Right cardiac atrium (tissue), 5 donors: ENCODE results near the gene SLC1A3. TPM values are rescaled to one million over a fixed set of nuclear protein-coding genes. Genes with fewer than 3 reads are reported as not detected.

Source experiments
- ATAC-seq, 2 donors: fragments of 200-7000 bp; cut with Tn5 transposase; one replicate each; pipeline versions ENCODE4 v1.8.0 to v1.9.1; 2020; ENCODE audit warnings: moderate library complexity in 2 of 2, mild to moderate bottlenecking in 1 of 2
- DNase-seq, 3 donors: peaks; one replicate each; pipeline ENCODE4 v3.0.0-alpha.2; 2020
- H3K27ac ChIP-seq: one replicate; pipeline ENCODE4 v1.5.1; 2013; ENCODE audit warnings: mild to moderate bottlenecking, low read length, control low read depth, moderate library complexity
- H3K27me3 ChIP-seq: one replicate; pipeline ENCODE4 v1.6.1; 2013; ENCODE audit not compliant: control insufficient read depth, insufficient read depth
- H3K4me1 ChIP-seq: one replicate; pipeline ENCODE4 v1.6.1; 2013; ENCODE audit warnings: low read length; ENCODE audit not compliant: control insufficient read depth, insufficient read depth
- H3K4me3 ChIP-seq: one replicate; pipeline ENCODE4 v1.5.1; 2013; ENCODE audit warnings: low read length, control low read depth
- H3K9me3 ChIP-seq: one replicate; pipeline ENCODE4 v1.6.1; 2013; ENCODE audit warnings: low read length; ENCODE audit not compliant: control insufficient read depth
- WGBS: extraction: QIAGEN DNeasy Blood & Tissue Kit; methylation state at CpG from one replicate; pipeline ENCODE4 v1.1.7; 2013; 5-methylcytosine and 5-hydroxymethylcytosine counted together
- intact Hi-C, 4 donors: fragments of 100-400 bp; cut with DNase I; formaldehyde crosslinking; loops; one replicate each; pipeline versions ENCODE4 v1.11.0 to v1.14.0; 2022 to 2023
- polyA plus RNA-seq: library from polyadenylated mRNA; stranded (reverse); fragments of 200-250 nt; gene quantifications from one replicate; pipeline ENCODE4 v1.2.3, GENCODE V29; 2013
- total RNA-seq, 4 donors: library from RNA; stranded (reverse); fragmentation: NEBNext Ultra II Directional; extraction: Animal tissue kit (Norgen Biotek cat#: 25700); gene quantifications; one replicate each; pipeline ENCODE4 v1.2.1, GENCODE V29; 2021
- donor health status: healthy with polysubstance abuse.
- donor health status: DM: no; HTN: yes; CAD: no.
- donor health status: DM: no; HTN: no; CAD: no.
- donor health status: DM: no; HTN: yes; CAD: no; lungs with severe emphysema.
- donor health status: DM: yes; HTN: yes; CAD: no.

The SLC1A3 gene
- total and polyA plus RNA-seq, 5 donors: 21.7 to 44.5 (median 32.8) TPM

- WGBS: 51% methylated on average over 4 of the region's 4 CpGs
These were observed 94.8 kb downstream of the SLC1A3 start for GRCh38 chr5:36701085-36701698.

GRCh38 chr5:36703245-36703860 is 96.9 kb downstream of the SLC1A3 start:
- H3K4me1 ChIP-seq: peaks cover 5% of the 10 kb centered on the region
- peak overlapping the region; percentile 36 for H3K27ac ChIP-seq
- intact Hi-C loops: no loop called here
- WGBS: 47% methylated on average over 5 of the region's 5 CpGs
- no peak overlapping the region for H3K4me3 ChIP-seq
- ATAC-seq (peak; percentile 7 to 30), DNase-seq (peak; percentile 35 to 79 (median 73))
- H3K27me3 ChIP-seq: no peaks in the 10 kb centered on the region
- no peaks in the 10 kb centered on the region for H3K9me3 ChIP-seq

More at GRCh38 chr5:36701085-36701698, 94.8 kb downstream of the SLC1A3 start:
- Histone ChIP-seq H3K4me3 (no peak overlapping the region), H3K9me3 (no peaks in the 10 kb centered on the region), H3K4me1 (peaks cover 5% of the 10 kb centered on the region), H3K27me3 (no peaks in the 10 kb centered on the region), H3K27ac (peak overlapping the region; percentile 42)
- intact Hi-C loops: no loop called here
- ATAC-seq (peak; percentile 64 to 79), DNase-seq (peak in 1 of 3 donors; percentile 39)

DNA sequence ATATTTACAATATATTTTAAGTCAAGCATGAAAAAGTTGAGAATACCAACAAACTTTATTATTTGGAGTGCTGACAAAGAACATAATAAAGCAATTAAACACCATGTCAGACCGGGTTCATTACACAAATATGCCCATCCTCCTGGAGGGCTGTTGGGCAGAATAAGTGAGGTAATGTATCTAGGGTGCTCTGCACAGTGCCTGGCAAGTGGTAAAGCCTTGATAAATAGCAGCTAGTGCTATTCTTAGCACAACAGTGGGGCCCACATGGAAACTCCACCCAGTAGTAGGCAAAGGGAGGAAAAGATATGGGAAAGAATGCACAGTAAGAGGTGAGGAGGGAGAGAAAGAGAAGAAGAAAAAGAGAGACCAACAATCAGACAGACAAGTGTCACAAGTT is 97.7 kb downstream of the SLC1A3 start:
- H3K4me3 ChIP-seq: no peak overlapping the region
- ATAC-seq: peak; percentile 55 to 58
- H3K9me3 ChIP-seq: no peaks in the 10 kb centered on the region
- no peak overlapping the region for H3K27ac ChIP-seq
- no peaks in the 10 kb centered on the region for H3K27me3 ChIP-seq
- 32% methylated on average over 1 of the region's 1 CpG for WGBS
- H3K4me1 ChIP-seq: peaks cover 5% of the 10 kb centered on the region
- DNase-seq: no peak
- intact Hi-C loops: no loop called here

GRCh38 chr5:36705055-36705454 is 98.6 kb downstream of the SLC1A3 start:
- WGBS: 51% methylated on average over 3 of the region's 3 CpGs
- H3K27ac ChIP-seq: peak overlapping the region; percentile 32
- intact Hi-C loops: no loop called here
- H3K4me1 ChIP-seq: peaks cover 5% of the 10 kb centered on the region
- DNase-seq (no peak), ATAC-seq (no peak)
- H3K4me3 ChIP-seq: no peak overlapping the region
- H3K27me3 ChIP-seq: no peaks in the 10 kb centered on the region
- H3K9me3 ChIP-seq: no peaks in the 10 kb centered on the region

- Histone ChIP-seq H3K27me3 (no peaks in the 10 kb centered on the region), H3K4me1 (peaks cover 5% of the 10 kb centered on the region), H3K9me3 (no peaks in the 10 kb centered on the region), H3K27ac (no peak overlapping the region), H3K4me3 (no peak overlapping the region)
- DNase-seq (no peak), ATAC-seq (no peak)
- 63% methylated on average over 4 of the region's 4 CpGs for WGBS
- intact Hi-C loops: no loop called here
These were observed 100.3 kb downstream of the SLC1A3 start for GRCh38 chr5:36706662-36707061.

DNA sequence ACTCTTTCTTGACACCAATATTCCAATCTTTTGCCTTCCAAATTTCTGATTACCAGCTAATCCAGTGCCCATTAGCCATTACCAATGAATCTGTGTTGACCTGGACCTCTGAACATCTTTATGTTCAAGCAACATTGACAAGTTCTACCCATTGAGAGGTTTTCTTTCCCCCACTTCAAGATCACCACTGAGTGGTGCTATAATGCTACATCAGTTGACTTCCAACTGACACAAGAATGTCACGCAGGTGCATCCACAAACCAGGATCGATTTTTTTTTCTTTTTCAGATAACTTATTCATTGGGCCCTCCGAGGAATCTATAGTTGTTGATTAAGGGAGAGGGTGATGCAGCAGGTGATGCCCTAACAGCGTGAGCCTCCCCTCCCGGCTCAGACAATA is 102.6 kb downstream of the SLC1A3 start:
- no peak for DNase-seq
- no peak overlapping the region for H3K27ac ChIP-seq
- H3K9me3 ChIP-seq: no peaks in the 10 kb centered on the region
- ATAC-seq: no peak
- intact Hi-C loops: no loop called here
- no peaks in the 10 kb centered on the region for H3K4me1 ChIP-seq
- no peak overlapping the region for H3K4me3 ChIP-seq
- 88% methylated on average over 5 of the region's 5 CpGs for WGBS
- no peaks in the 10 kb centered on the region for H3K27me3 ChIP-seq

DNA sequence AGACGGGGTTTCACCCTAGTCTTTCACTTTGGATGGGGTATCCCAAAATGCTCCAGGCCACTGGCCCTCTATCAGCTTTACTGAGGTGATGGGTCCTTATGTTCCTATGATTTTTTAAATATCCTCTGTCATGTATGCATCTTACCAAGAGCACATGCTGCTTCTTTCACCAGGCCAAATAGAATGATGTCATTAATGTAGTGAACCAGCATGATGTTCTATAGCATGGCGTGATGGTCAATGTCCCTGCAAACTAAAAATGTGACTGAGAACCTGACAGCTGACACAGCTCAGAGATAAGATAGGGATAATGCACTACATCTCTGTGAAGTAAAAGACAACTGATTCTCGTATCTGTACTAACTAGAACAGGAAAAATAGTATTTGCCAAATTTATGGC is 103.6 kb downstream of the SLC1A3 start:
- DNase-seq (no peak), ATAC-seq (no peak)
- 53% methylated on average over 3 of the region's 3 CpGs for WGBS
- no peaks in the 10 kb centered on the region for H3K9me3 ChIP-seq
- H3K4me1 ChIP-seq: no peaks in the 10 kb centered on the region
- no peaks in the 10 kb centered on the region for H3K27me3 ChIP-seq
- no peak overlapping the region for H3K27ac ChIP-seq
- no peak overlapping the region for H3K4me3 ChIP-seq
- intact Hi-C loops: no loop called here

DNA sequence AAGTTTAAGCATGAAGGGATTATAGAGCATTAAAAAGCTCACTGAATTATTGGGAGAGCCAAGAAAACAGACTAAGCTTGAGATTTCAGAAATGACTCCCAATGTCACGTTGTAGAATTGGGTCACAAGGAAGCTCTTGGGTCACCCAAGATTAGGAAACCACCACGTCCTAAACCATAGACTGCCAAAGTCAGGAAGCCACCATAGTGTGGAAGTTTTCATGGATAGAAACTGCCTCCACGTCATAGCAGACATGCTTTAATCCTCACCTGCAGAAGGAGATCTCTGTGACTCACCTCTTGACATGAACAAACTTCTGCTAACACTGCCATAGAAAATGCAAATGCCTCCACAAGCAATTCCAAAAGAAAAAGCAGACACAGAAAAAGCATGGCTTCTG is 106.3 kb downstream of the SLC1A3 start:
- ATAC-seq (no peak), DNase-seq (no peak)
- WGBS: 58% methylated on average over 3 of the region's 3 CpGs
- Histone ChIP-seq H3K27ac (no peak overlapping the region), H3K4me1 (no peaks in the 10 kb centered on the region), H3K4me3 (no peak overlapping the region), H3K27me3 (no peaks in the 10 kb centered on the region), H3K9me3 (no peaks in the 10 kb centered on the region)
- intact Hi-C loops: no loop called here

DNA sequence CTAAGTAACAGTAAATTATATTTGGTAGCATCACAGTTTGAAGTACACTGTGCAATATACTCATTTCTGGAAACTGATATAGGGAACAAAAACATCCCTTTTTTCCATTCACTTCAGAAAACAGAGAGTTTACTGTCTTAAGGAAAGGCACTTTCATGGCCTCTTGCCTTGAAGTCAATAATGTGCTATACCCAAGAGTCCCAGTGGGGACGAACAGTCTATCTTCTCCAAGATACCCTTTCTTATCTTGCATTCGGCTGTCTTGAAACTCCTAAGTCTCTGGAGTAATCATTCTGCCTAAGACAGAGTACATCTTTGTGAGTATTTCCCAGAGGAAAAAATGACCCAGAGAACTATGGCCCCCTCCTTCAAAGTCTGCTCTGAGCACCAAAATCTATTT is 107.1 kb downstream of the SLC1A3 start:
- WGBS: 19% methylated on average over 2 of the region's 2 CpGs

GRCh38 chr5:36717131-36717695 is 110.8 kb downstream of the SLC1A3 start:
- Histone ChIP-seq H3K4me3 (no peak overlapping the region), H3K27ac (no peak overlapping the region), H3K27me3 (no peaks in the 10 kb centered on the region), H3K4me1 (no peaks in the 10 kb centered on the region), H3K9me3 (no peaks in the 10 kb centered on the region)
- DNase-seq (no peak), ATAC-seq (no peak)
- intact Hi-C loops: no loop called here
- WGBS: 66% methylated on average over 4 of the region's 4 CpGs

More for the DNA sequence above, 107.1 kb downstream of the SLC1A3 start:
- Histone ChIP-seq H3K9me3 (no peaks in the 10 kb centered on the region), H3K27ac (no peak overlapping the region), H3K27me3 (no peaks in the 10 kb centered on the region), H3K4me3 (no peak overlapping the region), H3K4me1 (no peaks in the 10 kb centered on the region)
- intact Hi-C loops: no loop called here
- DNase-seq (no peak), ATAC-seq (no peak)

DNA sequence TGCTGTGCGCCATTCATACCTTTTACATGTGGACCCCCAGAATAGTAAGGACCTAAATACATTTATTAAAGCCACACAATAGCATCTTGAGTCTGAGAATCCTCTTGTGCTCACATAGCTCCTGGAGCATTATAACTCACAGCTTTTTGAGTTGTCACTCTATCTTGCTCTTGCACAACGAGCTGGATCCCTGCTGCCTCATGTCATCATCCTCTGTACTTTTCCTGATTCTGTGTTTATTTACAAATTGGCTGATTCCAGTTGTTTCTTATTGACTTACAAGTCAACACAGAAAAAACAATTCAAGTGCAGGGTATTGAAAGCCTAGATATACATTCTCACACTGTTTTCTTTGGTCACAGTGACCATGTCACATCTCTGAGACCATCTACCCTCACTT is 112.9 kb downstream of the SLC1A3 start:
- ATAC-seq: no peak
- H3K27ac ChIP-seq: no peak overlapping the region
- intact Hi-C loops: no loop called here
- no peaks in the 10 kb centered on the region for H3K4me1 ChIP-seq
- H3K4me3 ChIP-seq: no peak overlapping the region
- H3K9me3 ChIP-seq: no peaks in the 10 kb centered on the region
- 70% methylated on average over 2 of the region's 2 CpGs for whole genome bisulfite sequencing
- H3K27me3 ChIP-seq: no peaks in the 10 kb centered on the region
- no peak for DNase-seq
